B cell (primary cell): Measurements from ENCODE around the gene PDE4DIP.
"Not testable (repeated sequence)": the region's sequence is repeated elsewhere in the genome, so short reads cannot be mapped to it uniquely, and the experiment has no call there.

Experiments used
- CTCF ChIP-seq: fragments of 200-600 bp; IDR thresholded peaks from one replicate; pipeline ENCODE4 v1.8.0; 2022; ENCODE audit warnings: antibody characterized with exemption, mild to moderate bottlenecking
- EZH2 ChIP-seq: IDR thresholded peaks from 2 replicates; pipeline ENCODE4 v1.6.1; 2012; ENCODE audit warnings: borderline replicate concordance, low read depth, mild to moderate bottlenecking, moderate library complexity, low read length; ENCODE audit not compliant: insufficient read depth, poor library complexity, severe bottlenecking

GRCh38 chr1:148881261-148881660, 37.0 kb downstream of the PDE4DIP start:
- TF ChIP-seq EZH2, CTCF: not testable (repeated sequence)
